Brain microvascular endothelial cell (primary cell): ENCODE results near the gene NOSTRIN.

Experiments
- DNase-seq: peaks from one replicate; pipeline ENCODE4 v3.0.0-alpha.2; 2020
- H3K27ac ChIP-seq: fragments of 250-450 bp; sonication (Bioruptor Pico); 2 replicates; pipeline ENCODE4 v1.5.1; 2020; ENCODE audit warnings: mild to moderate bottlenecking, moderate library complexity
- H3K27me3 ChIP-seq: fragments of 250-450 bp; sonication (Bioruptor Pico); replicated peaks from 2 replicates; pipeline ENCODE4 v1.5.1; 2020; ENCODE audit warnings: mild to moderate bottlenecking
- H3K36me3 ChIP-seq: fragments of 250-450 bp; sonication (Bioruptor Pico); replicated peaks from 2 replicates; pipeline ENCODE4 v1.5.1; 2020; ENCODE audit warnings: mild to moderate bottlenecking
- H3K4me3 ChIP-seq: 2 replicates; pipeline ENCODE4 v1.5.1; 2011; ENCODE audit warnings: low read depth, mild to moderate bottlenecking, control low read depth, low read length, moderate library complexity
- in situ Hi-C: cut with HindIII; loops from 2 replicates; pipeline ENCODE4 v1.10.0; 2017; ENCODE audit warnings: low sequenced_read_pairs, low pct_ligation_motif_present
- TF ChIP-seq, protein P1 (sequence below): IDR thresholded peaks from 2 replicates; pipeline ENCODE4 v1.5.1; 2011; ENCODE audit warnings: low read depth, mild to moderate bottlenecking, moderate library complexity, low read length, control low read depth, inconsistent platforms; ENCODE audit errors: missing control alignments

NOSTRIN gene

DNA sequence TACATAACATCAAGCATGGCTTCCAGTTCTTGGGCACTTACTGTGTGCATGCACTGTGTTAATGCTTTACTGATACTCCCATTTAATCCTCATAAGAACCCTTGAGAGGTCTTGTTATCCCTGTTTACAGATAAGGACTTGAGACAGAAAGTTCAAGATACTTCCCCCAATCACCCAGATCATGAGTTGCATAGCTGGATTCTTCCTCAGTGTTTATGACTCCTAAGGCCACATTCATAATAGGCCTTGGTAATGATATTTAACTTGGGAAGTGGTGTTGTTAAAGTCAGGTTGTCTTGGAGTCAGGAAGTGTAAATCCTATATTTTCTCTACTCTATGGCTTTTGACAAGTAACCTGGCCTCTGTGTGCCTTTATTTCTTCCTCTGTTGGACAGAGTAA is 22.7 kb downstream of the NOSTRIN start:
- TF ChIP-seq, protein P1, sequence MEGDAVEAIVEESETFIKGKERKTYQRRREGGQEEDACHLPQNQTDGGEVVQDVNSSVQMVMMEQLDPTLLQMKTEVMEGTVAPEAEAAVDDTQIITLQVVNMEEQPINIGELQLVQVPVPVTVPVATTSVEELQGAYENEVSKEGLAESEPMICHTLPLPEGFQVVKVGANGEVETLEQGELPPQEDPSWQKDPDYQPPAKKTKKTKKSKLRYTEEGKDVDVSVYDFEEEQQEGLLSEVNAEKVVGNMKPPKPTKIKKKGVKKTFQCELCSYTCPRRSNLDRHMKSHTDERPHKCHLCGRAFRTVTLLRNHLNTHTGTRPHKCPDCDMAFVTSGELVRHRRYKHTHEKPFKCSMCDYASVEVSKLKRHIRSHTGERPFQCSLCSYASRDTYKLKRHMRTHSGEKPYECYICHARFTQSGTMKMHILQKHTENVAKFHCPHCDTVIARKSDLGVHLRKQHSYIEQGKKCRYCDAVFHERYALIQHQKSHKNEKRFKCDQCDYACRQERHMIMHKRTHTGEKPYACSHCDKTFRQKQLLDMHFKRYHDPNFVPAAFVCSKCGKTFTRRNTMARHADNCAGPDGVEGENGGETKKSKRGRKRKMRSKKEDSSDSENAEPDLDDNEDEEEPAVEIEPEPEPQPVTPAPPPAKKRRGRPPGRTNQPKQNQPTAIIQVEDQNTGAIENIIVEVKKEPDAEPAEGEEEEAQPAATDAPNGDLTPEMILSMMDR: no peak
- no peak overlapping the region for H3K27ac ChIP-seq
- no peak for DNase-seq
- in situ Hi-C loops: no loop called here
- no peaks in the 10 kb centered on the region for H3K27me3 ChIP-seq
- H3K4me3 ChIP-seq: no peak overlapping the region
- H3K36me3 ChIP-seq: no peaks in the 10 kb centered on the region

DNA sequence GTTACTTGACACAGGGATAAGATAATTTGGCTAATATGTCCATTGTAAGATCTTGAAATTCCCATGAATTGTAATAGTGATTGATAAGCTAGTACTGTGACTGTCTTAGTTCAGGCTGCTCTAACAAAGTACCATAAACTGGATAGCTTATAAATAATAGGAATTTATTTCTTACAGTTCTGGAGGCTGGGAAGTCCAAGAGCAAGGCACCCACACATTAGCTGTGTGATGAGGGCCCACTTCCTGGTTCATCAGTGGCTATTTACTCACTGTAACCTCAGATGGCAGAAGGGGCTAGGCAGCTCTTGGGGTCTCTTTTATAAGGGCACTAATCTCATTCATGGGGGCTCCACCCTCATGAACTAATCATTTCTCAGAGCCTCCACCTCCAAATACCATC is 28.5 kb downstream of the NOSTRIN start:
- Histone ChIP-seq H3K4me3 (no peak overlapping the region), H3K27ac (no peak overlapping the region), H3K27me3 (no peaks in the 10 kb centered on the region), H3K36me3 (no peaks in the 10 kb centered on the region)
- no peak for DNase-seq
- in situ Hi-C loops: no loop called here
- TF ChIP-seq, protein P1: no peak

DNA sequence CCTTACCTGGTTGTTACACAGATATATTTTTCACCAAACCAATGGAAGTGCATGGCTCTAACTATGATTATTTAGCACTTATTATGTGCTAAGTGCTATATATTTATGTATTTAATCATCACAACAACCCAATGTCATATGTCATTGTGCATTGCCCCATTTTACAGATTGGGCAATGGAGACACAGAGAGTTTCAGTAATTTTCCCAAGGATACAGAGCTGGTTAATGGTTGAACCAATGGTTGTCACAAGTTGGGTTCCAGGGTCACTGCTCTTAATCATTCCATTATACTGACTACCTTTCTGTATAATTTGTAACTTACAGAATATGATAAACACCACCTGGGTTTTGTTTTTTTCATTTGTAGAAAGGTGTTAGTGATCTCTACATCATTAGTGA is 29.2 kb downstream of the NOSTRIN start:
- TF ChIP-seq, protein P1: no peak
- Histone ChIP-seq H3K27ac (no peak overlapping the region), H3K36me3 (no peaks in the 10 kb centered on the region), H3K27me3 (no peaks in the 10 kb centered on the region), H3K4me3 (no peak overlapping the region)
- DNase-seq: no peak
- in situ Hi-C loops: no loop called here

DNA sequence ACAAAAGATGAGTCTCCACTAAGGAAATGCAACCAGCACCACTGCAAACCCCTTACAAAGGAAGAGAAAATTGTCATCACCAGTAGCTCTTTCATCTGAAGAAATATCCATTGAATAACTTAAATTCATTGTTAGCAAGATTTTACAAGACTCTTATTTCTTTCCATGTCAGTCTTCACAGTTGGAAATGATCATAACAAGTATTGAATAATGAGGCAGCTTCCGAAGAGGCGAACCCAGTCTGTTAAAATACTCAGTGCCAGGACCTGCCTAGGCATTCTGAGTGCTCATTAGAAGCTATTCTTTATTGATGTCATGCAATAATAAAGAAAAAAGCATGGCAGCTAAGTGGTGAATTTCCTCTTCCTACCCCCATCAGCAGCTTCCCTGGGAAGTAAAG is 33.5 kb downstream of the NOSTRIN start:
- H3K4me3 ChIP-seq: no peak overlapping the region
- in situ Hi-C loops: no loop called here
- no peaks in the 10 kb centered on the region for H3K27me3 ChIP-seq
- DNase-seq: no peak
- H3K27ac ChIP-seq: no peak overlapping the region
- H3K36me3 ChIP-seq: no peaks in the 10 kb centered on the region
- TF ChIP-seq, protein P1: no peak

DNA sequence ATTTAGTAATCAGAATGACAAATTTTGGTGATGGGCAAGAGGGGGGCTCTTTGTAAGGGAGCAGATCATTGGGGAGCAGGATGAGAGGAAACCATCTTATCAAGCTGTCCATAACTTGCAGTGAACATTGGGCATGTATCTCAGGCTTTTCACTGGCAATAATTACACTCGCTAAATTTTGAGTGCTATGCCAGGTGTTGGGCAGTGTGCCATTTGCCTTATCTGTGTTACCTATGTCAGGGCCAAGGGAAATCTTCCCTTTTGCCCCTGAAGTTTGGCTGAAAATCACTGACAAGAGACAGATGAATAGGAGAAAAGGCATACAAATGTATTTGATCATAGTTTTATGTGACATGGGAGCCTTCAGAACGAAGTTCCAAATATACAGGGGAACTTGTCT is 39.0 kb downstream of the NOSTRIN start:
- no peak overlapping the region for H3K4me3 ChIP-seq
- in situ Hi-C loops: no loop called here
- H3K27ac ChIP-seq: no peak overlapping the region
- no peak for DNase-seq
- TF ChIP-seq, protein P1: no peak
- H3K27me3 ChIP-seq: no peaks in the 10 kb centered on the region
- H3K36me3 ChIP-seq: no peaks in the 10 kb centered on the region

DNA sequence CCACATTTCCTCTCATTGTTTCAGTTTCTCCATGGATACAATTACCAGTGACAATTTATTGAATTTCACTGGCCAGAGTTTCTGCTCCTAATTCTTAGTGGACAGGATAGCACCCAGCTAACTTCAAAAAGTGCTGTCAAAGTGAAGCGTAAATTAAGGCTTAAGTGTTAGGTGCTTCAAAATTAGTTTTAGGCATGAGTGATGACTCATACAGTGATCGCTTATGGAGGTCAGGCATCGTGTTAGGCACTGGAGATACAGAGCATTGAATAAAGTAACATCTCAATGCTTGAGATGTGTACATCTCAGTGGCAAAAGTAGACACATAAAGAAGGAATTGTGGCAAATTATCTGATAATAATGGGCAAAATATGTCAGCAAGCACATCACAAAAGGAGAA is 40.8 kb downstream of the NOSTRIN start:
- DNase-seq: no peak
- no peaks in the 10 kb centered on the region for H3K36me3 ChIP-seq
- TF ChIP-seq, protein P1: no peak
- H3K4me3 ChIP-seq: no peak overlapping the region
- in situ Hi-C loops: no loop called here
- no peak overlapping the region for H3K27ac ChIP-seq
- no peaks in the 10 kb centered on the region for H3K27me3 ChIP-seq
